Erythroblast (primary cell): ENCODE measurements around the gene PRICKLE3.

ENCODE experiments used
- GATA1 ChIP-seq: IDR thresholded peaks from 2 replicates; pipeline ENCODE4 v1.6.1; 2011; ENCODE audit warnings: low read depth, mild to moderate bottlenecking, control low read depth, low read length, moderate library complexity
- POLR2A ChIP-seq: IDR thresholded peaks from 2 replicates; pipeline ENCODE4 v1.6.1; 2011; ENCODE audit warnings: mild to moderate bottlenecking, low read length

DNA sequence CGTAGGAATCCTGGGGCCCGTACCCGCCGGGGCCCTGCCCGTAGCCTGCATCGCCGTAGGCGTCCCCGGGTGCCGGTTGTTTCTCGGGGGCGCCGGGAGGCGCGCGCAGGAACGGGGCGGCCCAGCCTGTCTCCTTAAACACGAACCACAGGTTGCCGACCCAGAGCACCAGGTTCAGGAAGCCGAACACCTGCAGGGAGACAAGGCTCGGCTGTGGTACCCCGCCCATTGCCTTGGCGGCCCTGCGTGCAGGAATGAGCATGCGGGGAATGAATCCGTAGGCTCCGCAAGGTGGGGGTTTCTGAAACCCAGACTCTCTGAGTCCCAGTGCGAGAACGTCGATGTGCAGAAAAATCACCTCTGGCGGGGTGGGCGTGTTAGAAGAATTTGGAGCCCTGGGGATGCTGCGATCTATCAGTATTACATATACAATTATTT, 5.4 kb upstream of the PRICKLE3 start:
- TF ChIP-seq POLR2A: no peak
- no peak for TF ChIP-seq GATA1
